Transverse colon (tissue), 4 donors: ENCODE measurements around the gene RAB40C. TPM values are rescaled to one million over a fixed set of nuclear protein-coding genes. Genes with fewer than 3 reads are reported as not detected.

Experiments
- DNase-seq: peaks from one replicate; pipeline ENCODE4 v3.0.0-alpha.2; 2019
- H3K27ac ChIP-seq, 4 donors: fragments of 200-600 bp; sonication (generic); 2 replicates each; pipeline ENCODE4 v1.5.1; 2016 to 2018; ENCODE audit warnings: inconsistent platforms in 4 of 4
- H3K27me3 ChIP-seq: fragments of 200-600 bp; sonication (generic); 2 replicates; pipeline ENCODE4 v1.5.1; 2017; ENCODE audit warnings: inconsistent platforms
- H3K36me3 ChIP-seq, 4 donors: fragments of 200-600 bp; sonication (generic); 2 replicates each; pipeline ENCODE4 v1.5.1; 2017 to 2019; ENCODE audit warnings: inconsistent platforms in 4 of 4
- H3K4me1 ChIP-seq, 4 donors: fragments of 200-600 bp; sonication (generic); 2 replicates each; pipeline ENCODE4 v1.5.1; 2017 to 2020; ENCODE audit warnings: inconsistent platforms in 4 of 4
- H3K4me3 ChIP-seq, 4 donors: fragments of 200-600 bp; sonication (generic); 1 replicate in 1 of 4; 2 replicates in 3 of 4; pipeline versions ENCODE4 v1.5.1 to v1.6.1; 2017 to 2019; ENCODE audit warnings: inconsistent platforms in 4 of 4
- H3K9me3 ChIP-seq, 2 donors: fragments of 200-600 bp; sonication (generic); 2 replicates each; pipeline ENCODE4 v1.5.1; 2017 to 2019; ENCODE audit warnings: inconsistent platforms in 2 of 2
- EP300 ChIP-seq: sonication (generic); formaldehyde crosslinking; IDR thresholded peaks from one replicate; pipeline ENCODE4 v1.6.1; 2017; ENCODE audit warnings: antibody characterized with exemption, low read depth
- POLR2A ChIP-seq: fragments of 450-650 bp; IDR thresholded peaks from one replicate; pipeline ENCODE4 v1.6.1; 2016; ENCODE audit warnings: antibody characterized with exemption, mild to moderate bottlenecking, moderate library complexity
- POLR2AphosphoS5 ChIP-seq, 3 donors: sonication (generic); formaldehyde crosslinking; IDR thresholded peaks; one replicate each; pipeline ENCODE4 v1.6.1; 2016; ENCODE audit warnings: antibody characterized with exemption in 3 of 3
- WGBS, 2 donors: methylation state at CpG; one replicate each; pipeline ENCODE4 v1.1.5; 2018; ENCODE audit warnings: low coverage in 1 of 2; 5-methylcytosine and 5-hydroxymethylcytosine counted together
- in situ Hi-C, 4 donors: fragments of 200-750 bp; cut with MboI; loops; one replicate each; pipeline versions ENCODE4 v1.15.0 to v1.15.1; 2017; ENCODE audit warnings: low sequenced_read_pairs in 3 of 4, low pct_ligation_motif_present in 1 of 4, low pct_unique_long_range_greater_than_20kb in 1 of 4
- intact Hi-C: fragments of 100-400 bp; cut with DNase I; formaldehyde crosslinking; loops from one replicate; pipeline ENCODE4 v1.15.1; 2023; ENCODE audit warnings: low total_unique reads
- total RNA-seq, 4 donors: library from RNA; depleted of rRNA; stranded (reverse); fragments of >200 nt; gene quantifications; one replicate each; pipeline ENCODE4 v1.1.0, GENCODE V29; 2016
- TF ChIP-seq, protein P1 (sequence below), 5 experiments: fragments of 200-600 bp in 3 of 5; fragments of 450-650 bp in 2 of 5; sonication (generic) in 3 of 5; IDR thresholded peaks; 1 replicate in 2 of 5; 2 replicates in 3 of 5; pipeline ENCODE4 v1.5.1; 2016 to 2017; ENCODE audit warnings: antibody characterized with exemption in 5 of 5, inconsistent platforms in 3 of 5, mild to moderate bottlenecking in 2 of 5, moderate library complexity in 1 of 5

The RAB40C gene
- total RNA-seq, 4 donors from 2014 or later: 54.8 to 111 (median 83.5) TPM

DNA sequence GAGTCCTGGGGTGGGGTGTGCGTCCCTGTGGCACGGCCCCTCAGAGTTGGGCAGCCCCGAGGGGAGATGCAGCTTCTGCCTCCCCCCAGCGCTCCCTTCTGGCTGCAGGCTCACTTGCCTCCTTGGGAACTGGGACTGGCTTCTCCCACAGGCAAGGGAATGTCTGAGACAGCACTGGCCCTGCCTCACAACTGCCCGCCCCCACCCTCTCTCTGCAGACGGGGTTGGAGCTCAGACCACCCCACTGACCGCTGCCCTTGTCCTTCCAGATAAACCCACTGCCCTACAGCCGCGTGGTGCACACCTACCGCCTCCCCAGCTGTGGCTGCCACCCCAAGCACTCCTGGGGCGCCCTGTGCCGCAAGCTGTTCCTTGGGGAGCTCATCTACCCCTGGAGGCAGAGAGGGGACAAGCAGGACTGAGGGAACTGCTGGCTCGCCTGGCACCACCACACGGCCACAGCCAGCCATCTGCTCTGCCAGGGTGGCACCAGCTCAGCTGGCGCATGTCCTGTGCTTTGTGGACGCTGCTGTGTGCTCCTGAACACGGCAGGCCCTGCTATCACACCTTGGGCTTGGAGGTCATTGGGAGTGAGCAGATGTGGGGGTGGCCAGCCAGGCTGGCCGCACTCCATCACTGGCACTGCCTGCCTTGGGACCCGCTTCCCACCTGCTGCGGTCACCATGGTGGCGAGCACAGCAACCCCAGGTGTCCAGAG lies 7.1 kb upstream of the RAB40C start:
- no peaks in the 10 kb centered on the region for H3K27me3 ChIP-seq
- peaks cover 5 to 14% (median 7%) of the 10 kb centered on the region in 4 donors for H3K4me1 ChIP-seq
- intact Hi-C loops (no loop called here), in situ Hi-C loops (no loop called here)
- WGBS, 2 donors: 87% methylated on average over 18 of the region's 21 CpGs; no CpG with 5 or more reads in 1 of the 2 donors
- no peak overlapping the region for H3K4me3 ChIP-seq
- H3K9me3 ChIP-seq: no peaks in the 10 kb centered on the region
- DNase-seq: no peak
- H3K27ac ChIP-seq: no peak overlapping the region
- no peak for TF ChIP-seq EP300
- TF ChIP-seq, protein P1, sequence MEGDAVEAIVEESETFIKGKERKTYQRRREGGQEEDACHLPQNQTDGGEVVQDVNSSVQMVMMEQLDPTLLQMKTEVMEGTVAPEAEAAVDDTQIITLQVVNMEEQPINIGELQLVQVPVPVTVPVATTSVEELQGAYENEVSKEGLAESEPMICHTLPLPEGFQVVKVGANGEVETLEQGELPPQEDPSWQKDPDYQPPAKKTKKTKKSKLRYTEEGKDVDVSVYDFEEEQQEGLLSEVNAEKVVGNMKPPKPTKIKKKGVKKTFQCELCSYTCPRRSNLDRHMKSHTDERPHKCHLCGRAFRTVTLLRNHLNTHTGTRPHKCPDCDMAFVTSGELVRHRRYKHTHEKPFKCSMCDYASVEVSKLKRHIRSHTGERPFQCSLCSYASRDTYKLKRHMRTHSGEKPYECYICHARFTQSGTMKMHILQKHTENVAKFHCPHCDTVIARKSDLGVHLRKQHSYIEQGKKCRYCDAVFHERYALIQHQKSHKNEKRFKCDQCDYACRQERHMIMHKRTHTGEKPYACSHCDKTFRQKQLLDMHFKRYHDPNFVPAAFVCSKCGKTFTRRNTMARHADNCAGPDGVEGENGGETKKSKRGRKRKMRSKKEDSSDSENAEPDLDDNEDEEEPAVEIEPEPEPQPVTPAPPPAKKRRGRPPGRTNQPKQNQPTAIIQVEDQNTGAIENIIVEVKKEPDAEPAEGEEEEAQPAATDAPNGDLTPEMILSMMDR (IDR thresholded peaks at IDR 0.05): no peak
- no peak for TF ChIP-seq POLR2A
- TF ChIP-seq POLR2AphosphoS5 (IDR thresholded peaks at IDR 0.05): no peak
- H3K36me3 ChIP-seq: no peaks in the 10 kb centered on the region

DNA sequence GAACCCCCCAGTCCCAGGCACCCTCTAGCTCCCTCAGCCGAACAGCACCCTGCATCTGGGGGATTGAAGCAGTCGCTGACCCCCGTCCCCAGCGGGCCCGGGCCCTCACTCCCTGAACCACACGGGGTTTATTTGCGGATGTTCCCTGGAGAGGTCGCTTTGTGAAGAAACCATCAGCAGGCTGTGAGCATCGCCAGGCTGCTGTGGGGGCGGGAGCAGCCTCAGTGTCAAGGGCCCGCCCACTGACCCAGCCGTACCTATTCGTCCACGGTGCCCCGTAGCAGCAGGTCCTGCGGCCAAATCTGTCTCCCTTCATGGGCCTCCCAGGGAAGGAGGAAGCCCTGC lies 6.4 kb upstream of the RAB40C start:
- H3K27ac ChIP-seq: no peak overlapping the region
- intact Hi-C loops (no loop called here), in situ Hi-C loops (no loop called here)
- 59% methylated on average over 12 of the region's 16 CpGs; no CpG with 5 or more reads in 1 of the 2 donors for WGBS, 2 donors
- no peaks in the 10 kb centered on the region for H3K9me3 ChIP-seq
- TF ChIP-seq, protein P1 (IDR thresholded peaks at IDR 0.05): no peak
- TF ChIP-seq POLR2AphosphoS5 (IDR thresholded peaks at IDR 0.05): no peak
- TF ChIP-seq POLR2A: no peak
- no peaks in the 10 kb centered on the region for H3K36me3 ChIP-seq
- no peak overlapping the region for H3K4me3 ChIP-seq
- peaks cover 11 to 20% (median 13%) of the 10 kb centered on the region in 4 donors for H3K4me1 ChIP-seq
- DNase-seq: no peak
- no peaks in the 10 kb centered on the region for H3K27me3 ChIP-seq

DNA sequence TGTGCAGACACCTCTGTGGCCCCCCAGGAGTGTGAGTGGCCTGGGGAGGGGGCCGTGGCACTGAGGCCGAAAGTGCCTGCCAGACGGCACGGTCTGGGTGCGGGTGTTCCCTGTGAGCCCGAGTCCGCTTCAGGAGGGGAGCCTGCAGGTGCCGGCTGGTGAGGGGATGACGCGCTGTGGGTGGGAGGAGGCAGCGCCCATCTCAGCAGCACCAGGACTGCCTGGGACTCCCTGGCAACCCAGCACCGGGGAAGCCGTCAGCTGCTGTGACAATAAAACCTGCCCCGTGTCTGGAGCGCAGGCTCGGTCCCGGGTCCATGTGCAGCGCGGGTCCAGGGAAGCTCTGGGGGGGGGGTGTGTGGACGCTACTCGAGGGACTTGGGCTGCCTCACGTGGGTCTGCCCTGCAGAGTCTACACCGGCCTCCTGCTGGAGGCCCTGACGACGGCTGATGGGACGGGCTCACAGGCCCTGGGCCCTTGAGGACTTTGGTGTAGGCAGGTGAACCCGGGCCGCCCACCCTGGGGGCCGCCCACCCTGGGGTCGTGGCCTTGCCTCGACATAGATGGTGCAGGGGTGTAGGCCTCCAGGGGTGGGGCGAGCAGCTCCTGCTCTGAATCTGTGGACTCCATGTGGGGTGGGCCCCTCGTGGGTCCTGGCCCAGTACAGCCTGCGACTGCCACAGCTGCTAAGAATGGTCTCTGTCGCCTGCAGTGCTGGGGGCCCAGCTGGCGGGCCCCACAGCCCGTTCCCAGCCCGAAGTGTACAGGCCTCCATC lies 5.9 kb upstream of the RAB40C start:
- WGBS, 2 donors: 61% methylated on average over 36 of the region's 38 CpGs; no CpG with 5 or more reads in 1 of the 2 donors
- Histone ChIP-seq H3K27me3 (no peaks in the 10 kb centered on the region), H3K27ac (no peak overlapping the region), H3K36me3 (no peaks in the 10 kb centered on the region), H3K4me3 (no peak overlapping the region), H3K4me1 (peaks cover 11 to 20% (median 12%) of the 10 kb centered on the region in 4 donors), H3K9me3 (no peaks in the 10 kb centered on the region)
- in situ Hi-C loops: no loop called here
- DNase-seq: no peak
- intact Hi-C loops: no loop called here
- TF ChIP-seq, protein P1 (IDR thresholded peaks at IDR 0.05): no peak
- no peak for TF ChIP-seq EP300
- no peak for TF ChIP-seq POLR2AphosphoS5 (IDR thresholded peaks at IDR 0.05)
- no peak for TF ChIP-seq POLR2A

DNA sequence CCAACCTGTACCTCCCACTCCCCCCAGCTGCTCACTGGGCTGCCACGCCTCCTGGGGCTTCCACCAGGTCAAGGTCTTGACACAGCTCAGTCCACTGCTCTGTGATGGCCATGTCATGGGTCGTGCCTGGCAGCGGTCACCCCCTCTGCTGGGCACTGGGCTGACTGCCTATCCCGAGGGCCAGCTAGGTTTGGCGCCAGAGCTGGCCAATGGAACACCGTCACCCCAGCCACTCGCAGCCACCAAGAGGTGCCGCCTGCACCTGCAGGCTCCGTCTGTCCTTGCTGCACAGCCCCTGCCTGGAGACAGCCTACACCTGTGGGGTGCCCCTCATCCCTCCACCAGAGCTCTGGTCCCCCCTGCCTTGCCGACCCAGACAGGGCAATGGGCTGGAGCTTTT lies 4.5 kb upstream of the RAB40C start:
- WGBS, 2 donors: 12% methylated on average over 6 of the region's 10 CpGs; no CpG with 5 or more reads in 1 of the 2 donors

More for the DNA sequence above, 4.5 kb upstream of the RAB40C start:
- no peak overlapping the region for H3K27ac ChIP-seq
- H3K4me3 ChIP-seq: no peak overlapping the region
- no peaks in the 10 kb centered on the region for H3K36me3 ChIP-seq
- no peaks in the 10 kb centered on the region for H3K9me3 ChIP-seq
- peaks cover 10 to 17% (median 12%) of the 10 kb centered on the region in 4 donors for H3K4me1 ChIP-seq
- H3K27me3 ChIP-seq: no peaks in the 10 kb centered on the region
- DNase-seq: no peak
- in situ Hi-C loops: no loop called here
- TF ChIP-seq POLR2AphosphoS5 (IDR thresholded peaks at IDR 0.05): no peak
- TF ChIP-seq EP300: no peak
- TF ChIP-seq, protein P1 (IDR thresholded peaks at IDR 0.05): peak in 1 of 5 experiments; percentile 41
- no peak for TF ChIP-seq POLR2A
- intact Hi-C loops: no loop called here
